HepG2 (cell line): ENCODE measurements around the gene PRKRIP1. TPM values are rescaled to one million over a fixed set of nuclear protein-coding genes. Genes with fewer than 3 reads are reported as not detected.
A peak's percentile ranks its signal among the peaks of the same experiment; 100 is the strongest.

Experiments
- ATAC-seq: fragments of 200-7000 bp; cut with Tn5 transposase; 3 replicates; pipeline ENCODE4 v1.9.1; 2020; ENCODE audit warnings: mild to moderate bottlenecking, moderate library complexity
- BruUV-seq: library from RNA; stranded (reverse); fragments of 400-500 nt; replicated peaks from 2 replicates; lab custom pipeline; 2021; lab: Mats Ljungman, UMichigan
- CTCF ChIA-PET: fragments of 300-600 bp; formaldehyde crosslinking; extraction: SDS; loops from one replicate; lab custom pipeline; 2021; ENCODE audit warnings: low total read pairs, inconsistent platforms, low intra/inter-chr PET ratio; lab: Yijun Ruan, JAX
- POLR2A ChIA-PET: fragments of 350-600 bp; sonication (Branson Sonifier 250); formaldehyde crosslinking; loops from one replicate; lab custom pipeline; 2020; ENCODE audit warnings: antibody characterized with exemption, inconsistent platforms; lab: Yijun Ruan, JAX
- DNase-seq: peaks from one replicate; pipeline ENCODE4 v3.0.0-alpha.2; 2015; ENCODE audit warnings: low spot score
- FAIRE-seq: peaks from 3 replicates; lab custom pipeline; 2011; peaks lifted over from hg19 to GRCh38; lab: Jason Lieb, UNC
- H2AFZ ChIP-seq: one replicate; pipeline ENCODE4 v1.6.1; 2011; ENCODE audit warnings: low read length, inconsistent platforms
- H3K27ac ChIP-seq: fragments of 300-600 bp; 3 replicates; pipeline ENCODE4 v1.8.0; 2011; ENCODE audit warnings: mixed run types, mild to moderate bottlenecking, mixed read lengths, low read length, inconsistent platforms; ENCODE audit not compliant: insufficient read depth; ENCODE audit errors: extremely low read length
- H3K27me3 ChIP-seq, 2 experiments: fragments of 200-600 bp in 1 of 2; 2 replicates in 1 of 2; 3 replicates in 1 of 2; pipeline versions ENCODE4 v1.6.0 to v1.8.0; 2011; ENCODE audit warnings: low read length in 2 of 2, mild to moderate bottlenecking in 2 of 2, moderate library complexity in 2 of 2, inconsistent platforms in 1 of 2; ENCODE audit not compliant: insufficient read depth in 2 of 2, control insufficient read depth in 1 of 2
- H3K36me3 ChIP-seq, 2 experiments: fragments of 200-600 bp in 1 of 2; replicated peaks in 1 of 2; 2 replicates in 1 of 2; 3 replicates in 1 of 2; pipeline versions ENCODE4 v1.5.1 to v1.8.0; 2011; ENCODE audit warnings: low read length in 2 of 2, inconsistent platforms in 1 of 2; ENCODE audit not compliant: insufficient read depth in 2 of 2, control insufficient read depth in 1 of 2
- H3K4me1 ChIP-seq: 2 replicates; pipeline ENCODE4 v1.5.1; 2012; ENCODE audit warnings: low read length, inconsistent platforms; ENCODE audit not compliant: insufficient read depth
- H3K4me2 ChIP-seq: 2 replicates; pipeline ENCODE4 v1.6.0; 2011; ENCODE audit warnings: low read depth, low read length, inconsistent platforms
- H3K4me3 ChIP-seq, 3 experiments: fragments of 200-600 bp in 1 of 3; sonication (generic), shearing (Covaris generic) in 1 of 3; replicated peaks in 1 of 3; 2 replicates each; pipeline ENCODE4 v1.5.1; 2011 to 2016; ENCODE audit warnings: low read length in 3 of 3, inconsistent platforms in 2 of 3, low read depth in 2 of 3, mild to moderate bottlenecking in 2 of 3, control low read depth in 1 of 3, mixed read lengths in 1 of 3; ENCODE audit not compliant: insufficient read depth in 1 of 3
- H3K79me2 ChIP-seq: one replicate; pipeline ENCODE4 v1.6.1; 2011; ENCODE audit warnings: low read length, inconsistent platforms; ENCODE audit not compliant: insufficient read depth
- H3K9ac ChIP-seq: 2 replicates; pipeline ENCODE4 v1.6.0; 2011; ENCODE audit warnings: mild to moderate bottlenecking, low read depth, low read length, inconsistent platforms; ENCODE audit not compliant: insufficient read depth
- H3K9me3 ChIP-seq: 2 replicates; pipeline ENCODE4 v1.5.1; 2012; ENCODE audit warnings: mild to moderate bottlenecking, low read length
- H4K20me1 ChIP-seq: 2 replicates; pipeline ENCODE4 v1.6.0; 2011; ENCODE audit warnings: inconsistent platforms, mild to moderate bottlenecking, low read length, moderate library complexity; ENCODE audit not compliant: insufficient read depth
- EEA1 ChIP-seq: sonication (generic); formaldehyde crosslinking; IDR thresholded peaks from 2 replicates; pipeline ENCODE4 v1.5.1; 2020; ENCODE audit warnings: mild to moderate bottlenecking, missing genetic modification reagents, borderline replicate concordance
- ELF3 ChIP-seq: IDR thresholded peaks from 2 replicates; pipeline ENCODE4 v1.6.1; 2016; ENCODE audit warnings: missing genetic modification reagents, missing compliant biosample characterization
- HIC2 ChIP-seq: sonication (generic); formaldehyde crosslinking; IDR thresholded peaks from 2 replicates; pipeline ENCODE4 v1.9.0; 2022; ENCODE audit warnings: low read depth, missing genetic modification reagents
- HMG20B ChIP-seq: conservative IDR thresholded peaks from 2 replicates; pipeline ENCODE4 v1.6.1; 2016; ENCODE audit warnings: missing genetic modification reagents, missing compliant biosample characterization
- HNRNPL ChIP-seq: fragments of 200-400 bp; formaldehyde crosslinking; IDR thresholded peaks from 2 replicates; pipeline ENCODE4 v1.6.1; 2017; ENCODE audit warnings: mild to moderate bottlenecking, low read depth, low read length
- MTERF4 ChIP-seq: sonication (generic); formaldehyde crosslinking; IDR thresholded peaks from 2 replicates; pipeline ENCODE4 v1.8.0; 2023; ENCODE audit warnings: mild to moderate bottlenecking, missing genetic modification reagents
- POLR2A ChIP-seq, 2 experiments: IDR thresholded peaks; 2 replicates each; pipeline ENCODE4 v1.6.1; 2011; ENCODE audit warnings: low read depth in 2 of 2, low read length in 2 of 2, mild to moderate bottlenecking in 1 of 2, moderate library complexity in 1 of 2; ENCODE audit not compliant: insufficient read depth in 1 of 2
- RAD21 ChIP-seq: fragments of 450-650 bp; formaldehyde crosslinking; IDR thresholded peaks from 2 replicates; pipeline ENCODE4 v1.5.0; 2020; ENCODE audit warnings: mild to moderate bottlenecking
- RBM22 ChIP-seq: fragments of 200-400 bp; formaldehyde crosslinking; optimal IDR thresholded peaks from 2 replicates; pipeline ENCODE3; 2017; ENCODE audit warnings: mild to moderate bottlenecking, low read length, moderate library complexity
- SAFB2 ChIP-seq: sonication (generic); formaldehyde crosslinking; IDR thresholded peaks from 2 replicates; pipeline ENCODE4 v1.5.1; 2020; ENCODE audit warnings: missing genetic modification reagents, low read depth, mild to moderate bottlenecking, borderline replicate concordance
- SALL1 ChIP-seq: sonication (generic); formaldehyde crosslinking; IDR thresholded peaks from 2 replicates; pipeline ENCODE4 v1.8.0; 2022; ENCODE audit warnings: mild to moderate bottlenecking, missing genetic modification reagents
- SRSF4 ChIP-seq: fragments of 200-400 bp; formaldehyde crosslinking; IDR thresholded peaks from one replicate; pipeline ENCODE4 v1.6.1; 2018; ENCODE audit warnings: mild to moderate bottlenecking, low read depth, low read length, moderate library complexity; ENCODE audit not compliant: poor library complexity, severe bottlenecking
- STAG1 ChIP-seq: sonication (generic); formaldehyde crosslinking; IDR thresholded peaks from 2 replicates; pipeline ENCODE4 v1.4.0; 2020; ENCODE audit warnings: missing genetic modification reagents
- XRCC5 ChIP-seq: fragments of 200-400 bp; formaldehyde crosslinking; optimal IDR thresholded peaks from 2 replicates; pipeline ENCODE3; 2017; ENCODE audit warnings: mild to moderate bottlenecking, low read length
- ZBTB1 ChIP-seq: sonication (generic); formaldehyde crosslinking; IDR thresholded peaks from 2 replicates; pipeline ENCODE4 v1.4.0; 2020; ENCODE audit warnings: missing genetic modification reagents, borderline replicate concordance
- ZNF552 ChIP-seq: sonication (generic); formaldehyde crosslinking; IDR thresholded peaks from 2 replicates; pipeline ENCODE4 v1.9.0; 2022; ENCODE audit warnings: missing genetic modification reagents, mild to moderate bottlenecking, borderline replicate concordance
- ZNF564 ChIP-seq: sonication (generic); formaldehyde crosslinking; IDR thresholded peaks from 2 replicates; pipeline ENCODE4 v1.8.1; 2023; ENCODE audit warnings: mild to moderate bottlenecking, missing genetic modification reagents
- ZNF788 ChIP-seq: sonication (generic); formaldehyde crosslinking; IDR thresholded peaks from 2 replicates; pipeline ENCODE4 v1.5.0; 2020; ENCODE audit warnings: mild to moderate bottlenecking, missing genetic modification reagents, borderline replicate concordance
- WGBS: methylation state at CpG from one replicate; pipeline ENCODE4 v1.1.6; 2017; ENCODE audit warnings: low lambda C conversion rate; 5-methylcytosine and 5-hydroxymethylcytosine counted together
- in situ Hi-C: cut with HindIII; loops from 2 replicates; pipeline ENCODE4 v1.10.0; 2017; ENCODE audit warnings: low pct_unique_long_range_greater_than_20kb; ENCODE audit not compliant: extremely low pct_ligation_motif_present
- intact Hi-C: fragments of 100-400 bp; cut with micrococcal nuclease; formaldehyde crosslinking; loops from one replicate; pipeline ENCODE4 v1.10.0; 2022; ENCODE audit not compliant: unreplicated experiment
- polyA plus RNA-seq, 8 experiments: library from polyadenylated mRNA; depleted of rRNA in 3 of 8; stranded (reverse) in 7 of 8; unstranded in 1 of 8; fragments of >200 nt; fragmentation: Illumina TruSeq in 4 of 8; extraction: Trizol in 4 of 8; gene quantifications; 2 replicates each; pipeline versions ENCODE4 v1.2.1 to v1.2.3, GENCODE V29; 2011 to 2016; ENCODE audit warnings: low read depth in 4 of 8, missing spikeins in 1 of 8, mixed read lengths in 1 of 8; ENCODE audit not compliant: insufficient read depth in 1 of 8
- total RNA-seq, 5 experiments: library from RNA; depleted of rRNA; stranded (reverse); fragments of >200 nt; fragmentation: Illumina TruSeq; extraction: Trizol; gene quantifications; 2 replicates each; pipeline ENCODE4 v1.2.3, GENCODE V29; 2016; ENCODE audit warnings: low read depth in 1 of 5
- TF ChIP-seq, protein P1 (sequence below): sonication (generic); formaldehyde crosslinking; IDR thresholded peaks from 2 replicates; pipeline ENCODE4 v1.4.0; 2020; ENCODE audit warnings: missing genetic modification reagents

Gene PRKRIP1
- total and polyA plus RNA-seq, 2 of the 13 experiments (the other 11 are each of a cell fraction or from before 2014, with no cell fraction given), result 13.2 to 16.8 TPM

DNA sequence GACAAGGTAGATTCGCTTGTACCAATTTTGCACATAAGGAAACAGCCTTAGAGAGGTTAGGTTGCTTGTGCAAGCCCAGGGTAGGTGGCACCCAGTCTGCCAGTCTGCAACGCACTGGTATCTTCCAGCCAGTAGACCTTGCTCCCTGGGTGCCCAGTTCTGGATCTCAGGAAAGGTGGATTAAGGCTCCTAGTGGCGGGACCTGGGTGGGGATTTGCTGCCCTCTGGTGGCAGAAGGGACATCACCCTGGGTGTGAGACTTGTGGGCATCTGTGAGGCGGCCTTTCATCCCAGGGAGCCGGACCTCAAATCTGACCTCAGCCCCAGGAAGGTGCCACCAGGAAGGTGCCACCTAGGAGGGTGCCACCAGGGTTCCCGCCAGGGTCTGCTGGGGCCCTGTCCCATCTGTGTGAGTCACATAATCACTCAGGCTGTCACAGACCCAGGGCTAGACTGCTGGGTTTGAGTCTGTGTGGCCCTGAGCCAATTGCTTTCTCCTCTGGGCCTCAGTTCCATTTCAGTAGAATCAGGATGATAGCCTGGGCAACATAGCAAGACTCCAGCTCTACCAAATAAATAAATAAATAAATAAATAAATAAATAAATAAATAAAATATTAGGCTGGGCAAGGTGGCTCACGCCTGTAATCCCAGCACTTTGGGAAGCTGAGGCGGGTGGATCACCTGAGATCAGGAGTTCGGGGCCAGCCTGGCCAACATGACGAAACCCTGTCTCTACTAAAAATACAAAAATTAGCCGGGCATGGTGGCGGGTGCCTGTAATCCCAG lies 5.3 kb upstream of the PRKRIP1 start:
- H3K36me3 ChIP-seq, result peaks cover 9 to 27% of the 10 kb centered on the region in 2 experiments
- intact Hi-C loops, result loop anchor here (2.0 kb wide), 1 partner anchor 112 kb away; no protein-coding TSS in a partner anchor
- peak; percentile 68 for DNase-seq
- peak; percentile 93 for ATAC-seq
- no peak overlapping the region for H3K9ac ChIP-seq
- 75% methylated on average over 8 of the region's 12 CpGs for WGBS
- ChIA-PET POLR2A (no interaction called here), CTCF (interaction anchor here (2.2 kb wide), 1 partner anchor 112 kb away, joined by 51 read pairs; no protein-coding TSS in a partner anchor)
- H3K27me3 ChIP-seq, result no peaks in the 10 kb centered on the region
- no peaks in the 10 kb centered on the region for H3K9me3 ChIP-seq
- no peak overlapping the region for H2AFZ ChIP-seq
- H3K4me1 ChIP-seq, result peaks cover 7% of the 10 kb centered on the region; the same call in 1 of the 2 replicates
- H3K27ac ChIP-seq, result no peak overlapping the region
- H3K4me2 ChIP-seq, result no peak overlapping the region
- peaks cover 4% of the 10 kb centered on the region; the same call in 1 of the 2 replicates for H4K20me1 ChIP-seq
- H3K4me3 ChIP-seq, result no peak overlapping the region
- in situ Hi-C loops, result loop anchor here (5.0 kb wide), 1 partner anchor 104 kb away; the partner anchor contains the start of gene SH2B2
- BruUV-seq, result no TSS peak
- H3K79me2 ChIP-seq, result no peaks in the 10 kb centered on the region
- peak; percentile 81 for FAIRE-seq
- no peak for TF ChIP-seq ZBTB1
- TF ChIP-seq SALL1 (CRISPR knock-in tag), result peak; percentile 29; the same call in 1 of the 2 replicates
- peak in 1 of 2 experiments; percentile 41; a peak in 1 of 4 replicates for TF ChIP-seq POLR2A (IDR thresholded peaks at IDR 0.05; ENCODE audit: insufficient read depth in 1 of 2, low read depth in 2 of 2, low read length in 2 of 2)
- TF ChIP-seq SRSF4, result no peak
- peak; percentile 90 for TF ChIP-seq HNRNPL
- TF ChIP-seq STAG1 (CRISPR knock-in tag), result peak; percentile 91
- TF ChIP-seq MTERF4 (CRISPR knock-in tag), result 0 out of 2 replicates have a peak, but pooled peaks have one; percentile 25
- peak; percentile 81; the same call in 1 of the 2 replicates for TF ChIP-seq ZNF564 (CRISPR knock-in tag)
- peak; percentile 91 for TF ChIP-seq RAD21 (CRISPR knock-in tag)
- TF ChIP-seq, protein P1, sequence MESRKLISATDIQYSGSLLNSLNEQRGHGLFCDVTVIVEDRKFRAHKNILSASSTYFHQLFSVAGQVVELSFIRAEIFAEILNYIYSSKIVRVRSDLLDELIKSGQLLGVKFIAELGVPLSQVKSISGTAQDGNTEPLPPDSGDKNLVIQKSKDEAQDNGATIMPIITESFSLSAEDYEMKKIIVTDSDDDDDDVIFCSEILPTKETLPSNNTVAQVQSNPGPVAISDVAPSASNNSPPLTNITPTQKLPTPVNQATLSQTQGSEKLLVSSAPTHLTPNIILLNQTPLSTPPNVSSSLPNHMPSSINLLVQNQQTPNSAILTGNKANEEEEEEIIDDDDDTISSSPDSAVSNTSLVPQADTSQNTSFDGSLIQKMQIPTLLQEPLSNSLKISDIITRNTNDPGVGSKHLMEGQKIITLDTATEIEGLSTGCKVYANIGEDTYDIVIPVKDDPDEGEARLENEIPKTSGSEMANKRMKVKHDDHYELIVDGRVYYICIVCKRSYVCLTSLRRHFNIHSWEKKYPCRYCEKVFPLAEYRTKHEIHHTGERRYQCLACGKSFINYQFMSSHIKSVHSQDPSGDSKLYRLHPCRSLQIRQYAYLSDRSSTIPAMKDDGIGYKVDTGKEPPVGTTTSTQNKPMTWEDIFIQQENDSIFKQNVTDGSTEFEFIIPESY (CRISPR knock-in tag), result peak; percentile 88
- peak; percentile 63 for TF ChIP-seq XRCC5
- TF ChIP-seq ELF3 (CRISPR knock-in tag), result no peak
- no peak for TF ChIP-seq EEA1 (CRISPR knock-in tag)
- peak; percentile 33 for TF ChIP-seq RBM22
- no peak for TF ChIP-seq HMG20B
- TF ChIP-seq HIC2 (CRISPR knock-in tag), result peak; percentile 80; the same call in 1 of the 2 replicates
- peak; percentile 20; the same call in 1 of the 2 replicates for TF ChIP-seq ZNF788 (CRISPR knock-in tag)
- no peak for TF ChIP-seq ZNF552 (CRISPR knock-in tag)
- 0 out of 2 replicates have a peak, but pooled peaks have one; percentile 50 for TF ChIP-seq SAFB2
